ENCODE results near the gene ZFPL1.

ZFPL1 gene

GRCh38 chr11:65095974-65096806, 12.2 kb downstream of the ZFPL1 start, which contains the start of gene VPS51:
TSS of gene VPS51 (plus strand) at chr11:65096214. CDS start at chr11:65096251, 37 bp downstream.
- DNase-seq (ENCODE audit: low spot score): peak; percentile 89

- DNase-seq (ENCODE audit: low spot score): no peak
Measured at GRCh38 chr11:65096926-65097325, 12.9 kb downstream of the ZFPL1 start.

GRCh38 chr11:65100674-65101350, 16.8 kb downstream of the ZFPL1 start:
- no peak for DNase-seq (ENCODE audit: low spot score)

- no peak for DNase-seq (ENCODE audit: low spot score)
Measured at GRCh38 chr11:65102142-65103095, 18.4 kb downstream of the ZFPL1 start.

- no peak for DNase-seq (ENCODE audit: low spot score)
Measured at GRCh38 chr11:65103476-65103875, 19.5 kb downstream of the ZFPL1 start.

- no peak for DNase-seq (ENCODE audit: low spot score)
Measured at GRCh38 chr11:65104628-65105027, 20.6 kb downstream of the ZFPL1 start.

- no peak for DNase-seq (ENCODE audit: low spot score)
Measured at GRCh38 chr11:65107078-65107477, 23.1 kb downstream of the ZFPL1 start.

- no peak for DNase-seq (ENCODE audit: low spot score)
Measured at GRCh38 chr11:65107751-65108468, 23.9 kb downstream of the ZFPL1 start.

- no peak for DNase-seq (ENCODE audit: low spot score)
Measured at GRCh38 chr11:65108469-65109123, 24.6 kb downstream of the ZFPL1 start.

GRCh38 chr11:65109231-65110198, 25.5 kb downstream of the ZFPL1 start:
- no peak for DNase-seq (ENCODE audit: low spot score)

- peak; percentile 96 for DNase-seq (ENCODE audit: low spot score)
Measured at GRCh38 chr11:65110354-65110861, 26.4 kb downstream of the ZFPL1 start.

GRCh38 chr11:65111159-65111743, 27.2 kb downstream of the ZFPL1 start:
- no peak for DNase-seq (ENCODE audit: low spot score)

- DNase-seq (ENCODE audit: low spot score): peak; percentile 94
Measured at GRCh38 chr11:65111744-65112545, 27.9 kb downstream of the ZFPL1 start, which contains the start of gene TM7SF2. TSS of gene TM7SF2 (plus strand) at chr11:65111872. CDS start at chr11:65112016, 144 bp downstream.

GRCh38 chr11:65112546-65113360, 28.7 kb downstream of the ZFPL1 start:
- peak; percentile 76 for DNase-seq (ENCODE audit: low spot score)

- DNase-seq (ENCODE audit: low spot score): no peak
Measured at GRCh38 chr11:65113361-65113756, 29.3 kb downstream of the ZFPL1 start.

- DNase-seq (ENCODE audit: low spot score): no peak
Measured at GRCh38 chr11:65113839-65114238, 29.8 kb downstream of the ZFPL1 start.

- no peak for DNase-seq (ENCODE audit: low spot score)
Measured at GRCh38 chr11:65114538-65115171, 30.6 kb downstream of the ZFPL1 start.
